ENCODE results near the gene MEIS2.

- TF ChIP-seq TAF1 (IDR thresholded peaks at IDR 0.05; ENCODE audit: borderline replicate concordance, insufficient read depth, low read length): no peak
- TF ChIP-seq POLR2AphosphoS5 (IDR thresholded peaks at IDR 0.05; ENCODE audit: low read depth, low read length): no peak
- TF ChIP-seq SIN3A (IDR thresholded peaks at IDR 0.05; ENCODE audit: borderline replicate concordance, insufficient read depth, low read length): no peak
Observed at GRCh38 chr15:37097144-37097919, 3.0 kb downstream of the MEIS2 start.
